ENCODE results near the gene SPATA45. TPM values are rescaled to one million over a fixed set of nuclear protein-coding genes. Genes with fewer than 3 reads are reported as not detected.

Gene SPATA45
- total RNA-seq, 1 experiment from 2014 or later, result 0.68 TPM

DNA sequence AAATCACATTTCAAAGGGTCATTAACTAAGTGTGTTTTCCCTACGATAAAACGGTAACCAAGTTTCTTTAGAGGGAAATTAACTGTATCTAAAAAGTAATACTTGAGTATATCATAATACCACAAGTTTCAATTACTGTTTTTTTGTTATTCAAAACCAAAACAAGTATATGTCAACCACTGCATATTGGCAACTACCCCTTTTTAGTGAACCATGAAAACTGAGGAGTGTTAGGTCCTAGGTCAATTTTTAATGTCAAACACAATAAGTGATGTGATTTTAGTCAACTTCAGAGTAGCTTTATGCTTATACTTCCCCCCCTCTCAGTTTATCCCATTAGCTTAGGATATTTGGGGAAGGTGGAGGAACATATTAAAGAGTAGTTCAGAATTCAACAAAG, 66.2 kb downstream of the SPATA45 start:
- Histone ChIP-seq H3K79me1 (ENCODE audit: insufficient read depth, low read depth, low read length, poor library complexity, severe bottlenecking) (no peaks in the 10 kb centered on the region), H4K20me1 (ENCODE audit: control insufficient read depth, insufficient read depth, insufficient read length) (no peaks in the 10 kb centered on the region), H3K4ac (ENCODE audit: low read depth, low read length) (no peak overlapping the region), H3K79me2 (ENCODE audit: insufficient read depth, low read length) (no peaks in the 10 kb centered on the region), H3K9me3 (ENCODE audit: control insufficient read depth, low read depth, low read length) (no peaks in the 10 kb centered on the region), H3K56ac (ENCODE audit: insufficient read length, low read depth, low read length) (no peak overlapping the region), H2BK20ac (ENCODE audit: low read depth, low read length, poor library complexity, severe bottlenecking) (no peak overlapping the region), H3K18ac (ENCODE audit: insufficient read length, low read depth, low read length) (no peak overlapping the region), H2BK120ac (ENCODE audit: low read depth, low read length, poor library complexity, severe bottlenecking) (no peak overlapping the region), H4K5ac (ENCODE audit: insufficient read length, low read depth, low read length) (no peak overlapping the region), H3K27me3 (ENCODE audit: insufficient read depth, low read length) (no peaks in the 10 kb centered on the region), H3K4me2 (ENCODE audit: insufficient read depth, insufficient read length, low read length) (no peak overlapping the region), H3K14ac (ENCODE audit: insufficient read depth, low read length) (no peak overlapping the region), H2AK5ac (ENCODE audit: insufficient read length, low read length) (no peak overlapping the region), H3K23me2 (ENCODE audit: insufficient read length, low read depth, low read length, poor library complexity, severe bottlenecking) (no peaks in the 10 kb centered on the region), H4K8ac (replicated peaks; ENCODE audit: insufficient read length, low read depth, low read length) (no peak overlapping the region), H2BK12ac (ENCODE audit: insufficient read length, low read depth, low read length) (no peak overlapping the region), H2BK5ac (ENCODE audit: insufficient read length, low read length) (no peak overlapping the region), H4K91ac (ENCODE audit: insufficient read length, low read depth, low read length) (no peak overlapping the region), H3K4me1 (ENCODE audit: insufficient read depth, low read length) (no peaks in the 10 kb centered on the region), H3K23ac (ENCODE audit: insufficient read length, low read depth, low read length) (no peak overlapping the region), H2AFZ (ENCODE audit: low read length) (no peak overlapping the region), H3K9ac (ENCODE audit: extremely low read depth, insufficient read length, low read length) (no peak overlapping the region), H3K27ac (ENCODE audit: insufficient read length, low read depth, low read length) (no peak overlapping the region), H2BK15ac (ENCODE audit: low read depth, low read length) (no peak overlapping the region), H3T11ph (ENCODE audit: low read length) (no peak overlapping the region)
- Mint-ChIP-seq H3K4me3 (no peak overlapping the region), H3K27me3 (ENCODE audit: low read depth) (no peaks in the 10 kb centered on the region), H3K36me3 (ENCODE audit: insufficient read depth in 1 of 3, low read depth in 3 of 3) (peaks cover 49 to 73% (median 71%) of the 10 kb centered on the region in 3 experiments), H3K4me1 (no peaks in the 10 kb centered on the region), H3K27ac (no peak overlapping the region), H3K9me3 (peaks cover 7 to 12% of the 10 kb centered on the region in 2 experiments)
- DNase-seq, result no peak
- TF ChIP-seq, protein P1, sequence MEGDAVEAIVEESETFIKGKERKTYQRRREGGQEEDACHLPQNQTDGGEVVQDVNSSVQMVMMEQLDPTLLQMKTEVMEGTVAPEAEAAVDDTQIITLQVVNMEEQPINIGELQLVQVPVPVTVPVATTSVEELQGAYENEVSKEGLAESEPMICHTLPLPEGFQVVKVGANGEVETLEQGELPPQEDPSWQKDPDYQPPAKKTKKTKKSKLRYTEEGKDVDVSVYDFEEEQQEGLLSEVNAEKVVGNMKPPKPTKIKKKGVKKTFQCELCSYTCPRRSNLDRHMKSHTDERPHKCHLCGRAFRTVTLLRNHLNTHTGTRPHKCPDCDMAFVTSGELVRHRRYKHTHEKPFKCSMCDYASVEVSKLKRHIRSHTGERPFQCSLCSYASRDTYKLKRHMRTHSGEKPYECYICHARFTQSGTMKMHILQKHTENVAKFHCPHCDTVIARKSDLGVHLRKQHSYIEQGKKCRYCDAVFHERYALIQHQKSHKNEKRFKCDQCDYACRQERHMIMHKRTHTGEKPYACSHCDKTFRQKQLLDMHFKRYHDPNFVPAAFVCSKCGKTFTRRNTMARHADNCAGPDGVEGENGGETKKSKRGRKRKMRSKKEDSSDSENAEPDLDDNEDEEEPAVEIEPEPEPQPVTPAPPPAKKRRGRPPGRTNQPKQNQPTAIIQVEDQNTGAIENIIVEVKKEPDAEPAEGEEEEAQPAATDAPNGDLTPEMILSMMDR (conservative IDR thresholded peaks at IDR 0.05), result no peak
- WGBS (ENCODE audit: extremely low coverage, insufficient read length, low lambda C conversion rate), result no CpG with 5 or more reads among the region's 2 CpGs
